Measurements from ENCODE around the gene TBX5.

DNA sequence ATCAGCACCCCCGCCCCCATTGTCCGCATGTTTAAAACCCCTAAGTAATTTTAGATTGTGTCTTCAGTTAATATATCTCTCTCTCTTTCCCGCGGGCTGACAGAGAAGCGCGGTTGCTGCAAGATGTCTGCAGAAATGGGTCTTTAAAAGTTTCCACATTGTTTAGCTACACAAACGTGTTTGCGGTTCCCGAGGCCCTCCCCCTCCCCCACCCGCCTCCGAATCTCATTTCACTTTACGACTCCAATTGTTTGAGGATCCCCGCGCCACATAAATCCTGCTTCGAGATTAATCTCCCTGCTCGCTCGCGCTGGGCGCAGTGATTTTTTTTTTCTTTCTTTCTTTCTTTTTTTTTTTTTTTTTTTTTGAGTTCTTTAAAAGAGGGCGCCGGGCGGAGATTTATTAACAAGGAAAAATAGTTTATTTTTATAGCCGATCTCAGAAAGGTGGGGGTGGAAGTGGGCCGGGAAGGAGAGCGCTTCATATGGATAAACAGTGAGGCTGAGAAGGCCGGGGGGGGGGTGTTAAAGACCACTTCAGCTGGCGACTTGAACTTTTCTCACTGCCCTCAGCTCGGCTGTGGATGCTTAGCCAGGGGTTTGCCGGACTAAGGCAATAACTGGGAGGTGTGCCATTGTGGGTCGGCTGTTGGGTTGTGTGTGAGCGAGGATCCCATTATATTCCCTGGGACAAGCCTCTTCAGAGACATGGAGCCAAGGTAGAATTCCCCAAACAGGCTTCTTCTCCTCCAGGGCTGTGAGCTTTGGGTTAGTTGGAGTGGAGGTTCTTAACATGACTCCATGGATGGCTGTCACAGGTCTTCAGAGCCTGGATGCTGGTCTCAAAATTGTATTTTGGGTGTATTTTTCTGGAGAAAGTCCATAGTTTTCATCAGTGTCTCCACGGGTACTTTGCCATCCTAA lies 39.7 kb upstream of the TBX5 start:
- TF ChIP-seq CTCF (IDR thresholded peaks at IDR 0.05) (no peak), POLR2A (IDR thresholded peaks at IDR 0.05) (no peak)

Measured in thyroid gland (tissue), 4 donors.